ENCODE measurements around the gene PHACTR4.

GRCh38 chr1:28507646-28508434, 138.3 kb downstream of the PHACTR4 start:
- TF ChIP-seq CTCF (conservative IDR thresholded peaks at IDR 0.05 in 1 of 2, IDR thresholded peaks at IDR 0.05 in 1 of 2; ENCODE audit: extremely low read depth in 1 of 2, insufficient read depth in 1 of 2, low read depth in 1 of 2, low read length in 2 of 2) (no peak), EZH2 (IDR thresholded peaks at IDR 0.05; ENCODE audit: borderline replicate concordance, low read length) (no peak)

Measured in mammary epithelial cell (primary cell).